ENCODE data around the gene CCDC106.

The CCDC106 gene

DNA sequence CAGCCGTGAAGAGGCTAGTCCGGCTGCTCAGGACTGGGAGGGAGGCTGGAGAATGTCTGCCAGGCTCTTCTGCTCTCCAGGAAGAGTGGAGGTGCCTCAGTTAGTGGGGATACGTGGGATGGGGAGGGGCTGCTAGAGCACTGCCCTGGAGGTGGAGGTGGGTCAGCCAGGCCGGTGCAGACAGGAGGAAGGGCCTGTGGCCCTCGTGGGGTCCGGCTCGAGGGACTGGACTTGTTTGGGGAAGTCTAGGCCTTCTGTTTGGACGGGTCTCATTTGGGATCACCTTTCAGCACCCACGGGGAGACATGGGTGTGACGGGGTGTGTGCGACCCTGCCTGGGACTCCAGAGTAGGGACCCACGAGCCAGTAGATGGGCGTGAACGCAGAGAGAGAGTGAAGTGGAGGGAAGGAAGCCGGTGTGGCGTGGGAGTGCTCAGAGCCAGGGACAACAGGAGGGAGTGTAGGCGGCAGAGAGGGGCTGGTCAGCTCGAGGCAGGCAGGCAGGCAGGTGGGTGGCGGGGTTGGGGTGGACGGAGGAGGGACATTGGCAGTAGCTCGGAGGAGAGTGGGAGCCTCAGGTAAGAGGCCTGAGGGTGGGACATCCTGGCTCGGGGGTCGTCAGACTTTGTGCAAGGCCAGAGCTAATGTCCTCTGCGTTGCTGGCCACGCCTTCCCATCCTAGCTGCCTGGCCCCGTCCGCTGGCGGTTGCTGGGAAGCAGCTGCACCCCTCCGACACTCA, 38.5 kb downstream of the CCDC106 start:
- no peak for DNase-seq

- DNase-seq, result no peak
Observed at GRCh38 chr19:55687281-55688201, 39.5 kb downstream of the CCDC106 start.

DNA sequence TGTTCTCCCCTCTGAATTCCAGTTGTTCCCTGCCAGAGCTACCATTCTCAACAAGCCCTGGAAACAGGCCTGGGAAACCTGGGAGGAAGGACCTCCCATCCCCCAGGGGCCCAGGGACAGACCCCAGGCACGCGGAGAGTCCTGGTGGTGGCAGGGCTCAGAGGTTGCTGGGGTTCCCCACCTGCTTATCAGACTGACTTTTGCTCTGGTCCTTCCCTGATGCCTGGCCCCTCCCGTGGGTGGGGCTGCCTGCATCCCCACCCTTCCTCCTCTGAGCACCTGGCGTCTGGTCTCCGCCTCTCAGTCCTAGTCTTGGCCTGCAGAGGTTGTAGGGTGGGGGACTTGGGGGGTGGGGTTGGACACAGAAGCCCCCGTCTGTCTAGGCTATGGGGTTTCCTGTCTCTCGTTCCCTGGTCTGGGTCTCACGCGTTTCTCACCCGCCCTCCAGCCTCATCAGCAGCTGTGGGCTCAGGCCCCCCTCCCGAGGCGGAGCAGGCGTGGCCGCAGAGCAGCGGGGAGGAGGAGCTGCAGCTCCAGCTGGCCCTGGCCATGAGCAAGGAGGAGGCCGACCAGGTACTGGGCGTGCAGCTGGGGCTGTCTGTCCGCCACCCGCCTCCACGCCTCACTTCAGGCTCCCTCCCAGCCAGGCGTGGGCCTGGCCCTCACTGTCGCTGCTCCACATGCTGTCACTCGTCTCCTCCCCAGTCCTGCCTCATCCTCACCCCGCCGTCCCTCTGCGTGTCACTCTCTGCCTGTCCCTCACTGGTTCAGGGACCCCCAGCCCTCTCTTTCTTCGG, 40.6 kb downstream of the CCDC106 start:
- DNase-seq, result no peak

GRCh38 chr19:55689411-55690108, 41.5 kb downstream of the CCDC106 start:
- DNase-seq, result no peak

- no peak for DNase-seq
Observed at GRCh38 chr19:55690109-55690768, 42.2 kb downstream of the CCDC106 start.

- DNase-seq, result no peak
Observed at GRCh38 chr19:55690769-55691545, 42.9 kb downstream of the CCDC106 start.

- no peak for DNase-seq
Observed at GRCh38 chr19:55691561-55692481, 43.8 kb downstream of the CCDC106 start.

DNA sequence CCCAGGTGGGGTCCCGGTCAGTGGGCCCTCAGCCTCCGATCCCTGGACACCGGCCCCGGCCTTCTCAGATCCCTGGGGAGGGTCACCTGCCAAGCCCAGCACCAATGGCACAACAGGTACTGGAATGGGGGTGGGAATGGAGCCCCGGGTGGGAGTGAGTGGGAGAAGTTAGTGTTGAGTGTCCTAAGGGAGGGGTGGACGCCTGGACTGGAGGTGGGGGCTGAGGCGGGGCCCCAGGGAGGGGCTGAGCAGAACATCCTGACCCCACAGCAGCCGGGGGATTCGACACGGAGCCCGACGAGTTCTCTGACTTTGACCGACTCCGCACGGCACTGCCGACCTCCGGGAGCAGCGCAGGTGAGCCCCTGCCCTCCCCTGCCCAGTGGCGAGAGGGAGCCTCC, 44.7 kb downstream of the CCDC106 start:
- no peak for DNase-seq

DNA sequence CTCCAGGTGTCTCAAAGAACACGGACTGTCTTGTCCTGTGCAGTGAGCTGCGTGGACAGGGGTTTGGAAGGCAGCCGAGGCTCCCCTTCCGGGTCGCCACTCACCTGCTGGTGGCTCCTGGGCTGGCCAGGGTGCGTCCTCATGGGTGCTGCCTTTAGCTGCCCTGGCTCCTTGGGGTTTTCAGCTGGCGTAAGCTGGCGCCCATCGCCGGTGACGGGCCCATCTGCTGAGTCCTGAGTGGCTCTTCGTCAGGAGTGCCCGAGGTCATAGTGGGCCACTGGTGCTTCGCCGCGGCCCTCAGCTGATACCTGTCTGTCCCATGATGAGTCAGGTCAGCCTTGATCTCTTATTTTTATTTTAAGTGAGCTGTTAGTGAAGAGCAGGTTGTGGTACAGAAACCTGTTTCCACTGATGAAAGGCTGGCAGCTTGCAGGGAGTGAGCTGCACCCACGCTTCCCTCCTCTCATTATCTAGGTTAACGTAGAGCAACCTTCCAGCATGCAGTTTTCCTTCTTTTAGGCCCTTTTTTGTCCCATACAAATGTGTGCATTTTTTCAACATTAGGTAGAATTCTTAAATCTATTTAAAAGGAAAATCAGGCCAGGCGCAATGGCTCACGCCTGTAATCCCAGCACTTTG, 45.4 kb downstream of the CCDC106 start:
- no peak for DNase-seq

DNA sequence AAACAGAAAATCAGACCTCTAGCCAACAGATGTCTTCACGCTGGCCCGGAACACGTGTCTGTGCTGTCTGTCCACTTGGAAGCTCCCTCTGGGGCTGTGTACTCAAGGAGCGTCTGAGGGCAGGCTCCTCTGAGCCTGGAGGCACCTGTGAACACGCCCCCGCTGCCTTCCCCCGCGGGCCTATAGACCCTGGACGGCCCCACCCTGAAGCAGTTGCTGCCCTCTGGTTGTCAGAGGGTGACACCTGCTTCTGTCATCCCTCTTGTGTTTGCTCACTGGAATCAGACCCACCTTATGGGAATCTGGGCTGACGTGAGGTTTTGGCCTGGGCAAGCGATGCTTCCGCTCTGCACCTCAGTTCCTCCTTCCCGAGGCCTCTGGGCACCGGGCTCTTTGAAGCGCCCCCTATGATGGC, 46.2 kb downstream of the CCDC106 start:
- DNase-seq, result no peak

DNA sequence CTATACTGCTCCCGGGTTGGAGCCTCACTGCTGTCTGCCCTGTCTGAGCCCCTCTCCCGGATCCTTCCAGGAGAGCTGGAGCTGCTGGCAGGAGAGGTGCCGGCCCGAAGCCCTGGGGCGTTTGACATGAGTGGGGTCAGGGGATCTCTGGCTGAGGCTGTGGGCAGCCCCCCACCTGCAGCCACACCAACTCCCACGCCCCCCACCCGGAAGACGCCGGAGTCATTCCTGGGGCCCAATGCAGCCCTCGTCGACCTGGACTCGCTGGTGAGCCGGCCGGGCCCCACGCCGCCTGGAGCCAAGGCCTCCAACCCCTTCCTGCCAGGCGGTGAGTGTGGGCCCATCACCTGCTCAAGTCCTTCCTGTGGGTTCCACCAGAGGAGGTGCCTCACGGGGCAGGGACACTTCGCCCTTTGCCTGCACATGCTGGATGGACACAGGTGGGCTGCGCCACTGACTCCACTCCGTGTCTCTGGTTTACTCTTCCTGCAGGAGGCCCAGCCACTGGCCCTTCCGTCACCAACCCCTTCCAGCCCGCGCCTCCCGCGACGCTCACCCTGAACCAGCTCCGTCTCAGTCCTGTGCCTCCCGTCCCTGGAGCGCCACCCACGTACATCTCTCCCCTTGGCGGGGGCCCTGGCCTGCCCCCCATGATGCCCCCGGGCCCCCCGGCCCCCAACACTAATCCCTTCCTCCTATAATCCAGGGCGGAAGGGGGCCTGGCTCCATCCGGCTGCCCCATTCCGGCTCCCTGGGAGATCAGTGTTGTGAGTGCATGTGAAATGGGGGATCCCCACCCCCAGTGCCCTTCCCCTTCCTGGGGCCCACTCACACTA, 46.9 kb downstream of the CCDC106 start:
- no peak for DNase-seq

GRCh38 chr19:55695511-55696290, 47.7 kb downstream of the CCDC106 start:
- no peak for DNase-seq

DNA sequence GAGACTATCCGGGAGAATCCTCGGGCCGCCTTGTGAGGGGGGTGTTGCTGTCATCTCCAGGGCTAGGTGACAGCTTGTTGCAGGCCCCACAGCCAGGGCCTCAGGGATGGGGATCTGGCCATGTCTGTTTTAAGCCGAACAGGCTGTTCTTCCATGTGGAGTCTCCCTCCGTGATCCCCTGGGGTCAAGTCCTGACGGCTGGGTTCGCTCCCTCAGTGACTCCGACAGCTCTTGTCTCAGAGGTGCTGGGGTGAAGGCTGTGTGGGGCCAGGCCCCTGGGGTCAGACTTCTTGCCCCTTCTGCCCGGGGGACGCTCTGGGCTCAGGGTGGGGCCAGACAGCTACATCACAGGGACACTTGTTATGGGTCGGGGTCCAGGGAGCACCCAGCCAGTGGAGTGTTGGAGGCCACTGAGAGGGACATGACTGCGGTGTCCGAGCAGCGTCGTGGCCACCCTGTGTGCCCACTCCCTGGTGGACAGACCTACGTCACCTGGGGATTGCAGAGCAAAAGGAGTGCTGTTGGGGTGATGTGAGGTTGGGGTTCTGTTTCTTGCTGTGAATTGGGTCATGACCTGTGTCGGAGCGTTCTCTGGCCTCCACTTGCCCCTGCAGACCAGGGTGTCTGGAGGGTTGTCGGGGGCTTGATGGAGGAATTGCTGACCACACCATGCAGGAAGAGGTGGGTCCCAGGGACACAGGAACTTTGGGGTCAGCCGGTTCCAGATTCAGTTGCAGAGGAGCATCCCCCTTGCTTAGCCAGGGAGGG, 48.5 kb downstream of the CCDC106 start:
- DNase-seq, result no peak

DNA sequence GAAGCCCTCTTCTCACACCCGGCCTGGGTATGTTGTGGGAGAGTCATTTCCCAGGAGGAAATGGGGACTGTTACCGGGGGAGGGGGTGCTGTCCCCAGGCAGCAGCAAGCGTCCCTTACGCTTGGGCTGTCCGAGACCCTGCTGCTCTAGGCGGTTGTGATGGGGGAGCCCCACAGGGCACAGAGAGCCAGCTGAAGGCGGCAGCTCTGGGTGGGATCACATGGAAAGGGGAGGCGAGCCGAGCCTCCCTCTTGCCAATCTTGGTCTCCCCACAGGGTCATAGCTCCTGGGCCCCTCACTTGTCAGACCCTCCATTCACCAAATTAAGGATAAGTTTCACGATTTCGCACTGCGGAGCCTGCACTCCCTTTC, 49.0 kb downstream of the CCDC106 start:
- DNase-seq, result no peak

GRCh38 chr19:55697698-55698097, 49.7 kb downstream of the CCDC106 start:
- no peak for DNase-seq

DNA sequence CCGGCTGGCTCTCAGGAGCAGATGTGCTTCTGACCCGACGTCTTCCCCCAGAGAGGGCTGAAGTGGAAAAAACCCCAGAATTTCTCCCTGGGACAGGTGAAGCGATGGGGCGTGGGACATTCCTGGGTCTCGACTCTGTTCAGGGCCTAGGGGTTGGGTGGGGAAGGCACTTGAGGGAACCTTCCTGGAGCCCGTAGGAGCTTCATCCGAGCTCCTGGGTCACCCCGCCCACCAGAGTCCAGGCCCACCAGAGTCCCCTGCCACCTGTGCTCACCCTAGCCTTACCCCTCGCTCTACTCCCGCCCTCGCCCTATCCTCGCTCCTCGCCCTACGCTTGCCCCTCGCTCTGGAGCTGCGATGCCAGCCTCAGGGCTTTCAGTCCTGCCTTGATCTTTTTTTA, 50.2 kb downstream of the CCDC106 start:
- DNase-seq, result no peak

GRCh38 chr19:55699221-55699620, 51.2 kb downstream of the CCDC106 start:
- no peak for DNase-seq

Measured in effector CD8-positive, alpha-beta T cell (primary cell).